NK-92 treated with Interleukin-12 subunit alpha and Interleukin-12 subunit beta, amount 100 ng/mL, for 24 hours (cell line): Measurements from ENCODE around the gene SF1.

Source experiments
- DNase-seq: peaks from one replicate; lab custom pipeline; 2025; lab: John Stamatoyannopoulos, UW

Gene SF1

GRCh38 chr11:64723117-64723906, 55.0 kb downstream of the SF1 start, which contains the start of gene NRXN2:
NRXN2 (minus strand) TSS chr11:64723197; CDS start chr11:64713699, 9,498 bp downstream.
- peak; percentile 81 for DNase-seq

DNA sequence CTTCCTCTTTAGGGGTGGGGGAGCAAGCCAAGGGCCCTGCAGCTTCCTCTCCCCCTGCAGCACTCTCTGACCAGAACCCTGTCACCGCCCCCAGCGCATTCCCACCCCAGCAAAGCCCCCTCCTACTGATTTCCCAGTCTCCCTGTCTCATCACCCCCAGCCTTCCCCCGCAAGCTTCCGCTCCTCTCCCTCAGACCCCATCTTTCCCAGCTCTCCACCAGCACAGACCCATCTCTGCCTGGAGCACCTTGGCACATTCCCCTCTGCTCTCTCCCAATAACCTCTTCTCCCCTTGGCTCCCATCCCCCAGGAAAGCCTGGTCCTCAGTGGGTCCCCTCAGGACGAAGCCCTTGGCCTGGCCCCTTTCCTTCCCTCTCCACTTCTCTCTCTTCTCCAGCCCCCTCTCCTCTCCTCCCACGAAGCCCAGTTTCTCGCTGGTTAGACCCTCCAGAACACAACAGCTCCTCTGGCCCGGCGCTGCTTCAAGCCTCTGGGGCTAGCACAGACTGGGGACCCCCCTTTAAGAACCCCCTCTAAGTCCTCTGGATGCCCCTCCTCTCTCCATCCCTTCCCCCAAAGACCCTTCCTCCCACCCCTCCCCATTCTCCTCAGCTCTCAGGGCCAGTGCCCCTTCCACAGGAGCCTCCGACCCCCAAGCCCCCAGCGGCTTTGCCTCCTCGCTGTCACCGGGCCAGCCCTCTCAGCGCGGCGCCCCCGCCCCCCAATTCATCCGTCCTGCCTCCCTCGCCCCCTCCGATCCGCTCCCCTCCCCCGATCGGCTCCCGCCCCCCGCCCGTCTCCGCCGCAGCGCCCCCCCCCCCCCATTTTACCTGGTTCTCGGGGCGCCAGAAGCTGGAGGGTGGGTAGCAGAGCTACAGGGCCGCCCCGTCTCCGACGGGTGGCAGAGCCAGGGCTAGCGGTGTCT, 55.9 kb downstream of the SF1 start:
- DNase-seq: no peak

DNA sequence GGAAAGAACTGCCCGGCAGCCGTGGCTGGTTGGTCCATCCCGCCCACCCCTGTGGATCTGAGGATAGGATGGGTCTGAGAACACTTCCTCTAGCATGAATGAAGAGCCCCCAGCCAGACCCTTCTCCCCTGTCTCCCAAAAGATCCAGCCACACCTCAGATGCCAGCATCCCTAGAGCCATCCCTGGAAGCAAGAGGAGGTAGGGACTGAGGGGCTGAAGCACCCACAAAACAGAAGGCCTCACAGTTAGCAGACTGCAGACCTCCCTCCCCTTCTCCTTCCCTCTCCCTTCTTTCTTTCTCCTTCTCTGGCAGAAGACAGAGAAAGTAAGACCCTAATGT, 57.0 kb downstream of the SF1 start:
- no peak for DNase-seq

DNA sequence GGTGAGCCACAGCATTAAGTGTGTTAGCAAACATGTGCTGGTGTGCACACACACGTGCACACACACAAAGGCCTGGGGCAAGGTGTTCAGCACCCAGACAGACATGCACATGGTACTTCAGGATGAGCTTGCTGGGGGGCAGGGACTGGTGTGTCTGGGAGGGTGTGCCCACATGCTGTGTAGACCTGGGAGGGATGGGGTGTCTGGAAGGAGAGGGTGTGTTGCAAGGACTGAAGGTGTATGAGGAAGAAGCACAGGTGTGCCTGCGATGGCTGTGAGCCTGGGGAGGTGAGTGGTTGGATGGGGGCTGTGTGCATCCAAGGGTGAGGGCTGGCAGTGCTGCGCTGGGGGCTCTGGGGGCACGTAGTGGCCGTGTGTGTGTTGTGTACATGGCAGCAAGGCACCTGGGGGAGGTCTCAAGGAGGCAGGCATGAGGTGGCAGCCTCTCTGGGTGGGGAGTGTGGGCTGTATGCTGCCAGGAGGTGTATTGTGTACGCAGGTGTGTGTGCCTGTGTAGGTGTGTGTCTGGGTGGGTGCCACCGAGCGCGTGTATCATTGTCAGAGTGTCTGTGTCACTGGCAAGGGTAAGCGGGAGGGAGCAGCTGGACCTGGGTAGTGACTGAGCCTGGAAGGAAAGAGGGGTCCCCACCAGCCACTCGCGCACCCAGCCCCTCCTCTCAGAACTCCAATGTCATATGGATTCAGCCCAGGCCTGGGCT, 57.5 kb downstream of the SF1 start:
- DNase-seq: no peak

DNA sequence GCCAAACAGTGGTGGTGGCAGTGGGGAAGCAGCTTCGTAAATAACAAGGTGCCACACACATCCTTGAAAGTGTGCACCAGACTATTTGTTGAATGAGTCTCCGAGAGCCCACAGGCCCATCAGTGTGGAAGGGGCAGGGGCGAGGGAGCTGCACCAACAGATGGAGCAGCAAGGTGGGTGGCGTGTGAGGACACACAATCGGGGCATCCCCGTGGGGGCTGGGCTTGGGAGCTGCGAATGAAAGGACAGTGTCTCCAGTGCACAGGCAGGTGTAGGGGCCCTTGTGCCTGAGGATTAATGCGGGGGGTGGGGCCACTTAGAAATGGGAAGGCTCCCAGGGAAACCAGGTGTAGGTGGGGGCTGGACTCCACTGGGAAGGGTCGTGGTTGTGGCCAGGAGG, 58.2 kb downstream of the SF1 start:
- DNase-seq: no peak

DNA sequence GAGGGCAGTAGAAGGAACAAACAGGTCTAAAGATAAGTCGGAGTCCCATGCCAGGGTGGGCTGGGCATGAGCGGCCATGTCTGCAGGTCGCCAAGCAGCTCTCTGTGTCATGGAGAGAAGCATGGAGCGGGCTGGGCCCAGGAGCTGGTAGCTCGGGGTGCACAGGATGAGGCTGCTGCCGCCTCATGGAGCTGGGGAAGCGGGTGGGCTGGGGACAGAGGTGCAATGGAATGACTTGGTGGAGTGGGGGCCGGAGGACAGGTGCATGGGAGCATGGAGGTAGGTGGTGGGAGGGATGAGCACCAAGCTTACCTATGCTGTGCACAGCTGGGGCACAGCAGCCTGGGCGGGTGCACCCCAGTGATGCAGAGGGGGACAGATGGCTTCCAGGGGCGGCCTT, 58.9 kb downstream of the SF1 start:
- DNase-seq: no peak

GRCh38 chr11:64718780-64719124, 59.6 kb downstream of the SF1 start:
- DNase-seq: no peak

- DNase-seq: no peak
Measured at GRCh38 chr11:64718084-64718779, 60.1 kb downstream of the SF1 start.

- DNase-seq: no peak
Measured at GRCh38 chr11:64717268-64717578, 61.1 kb downstream of the SF1 start.

DNA sequence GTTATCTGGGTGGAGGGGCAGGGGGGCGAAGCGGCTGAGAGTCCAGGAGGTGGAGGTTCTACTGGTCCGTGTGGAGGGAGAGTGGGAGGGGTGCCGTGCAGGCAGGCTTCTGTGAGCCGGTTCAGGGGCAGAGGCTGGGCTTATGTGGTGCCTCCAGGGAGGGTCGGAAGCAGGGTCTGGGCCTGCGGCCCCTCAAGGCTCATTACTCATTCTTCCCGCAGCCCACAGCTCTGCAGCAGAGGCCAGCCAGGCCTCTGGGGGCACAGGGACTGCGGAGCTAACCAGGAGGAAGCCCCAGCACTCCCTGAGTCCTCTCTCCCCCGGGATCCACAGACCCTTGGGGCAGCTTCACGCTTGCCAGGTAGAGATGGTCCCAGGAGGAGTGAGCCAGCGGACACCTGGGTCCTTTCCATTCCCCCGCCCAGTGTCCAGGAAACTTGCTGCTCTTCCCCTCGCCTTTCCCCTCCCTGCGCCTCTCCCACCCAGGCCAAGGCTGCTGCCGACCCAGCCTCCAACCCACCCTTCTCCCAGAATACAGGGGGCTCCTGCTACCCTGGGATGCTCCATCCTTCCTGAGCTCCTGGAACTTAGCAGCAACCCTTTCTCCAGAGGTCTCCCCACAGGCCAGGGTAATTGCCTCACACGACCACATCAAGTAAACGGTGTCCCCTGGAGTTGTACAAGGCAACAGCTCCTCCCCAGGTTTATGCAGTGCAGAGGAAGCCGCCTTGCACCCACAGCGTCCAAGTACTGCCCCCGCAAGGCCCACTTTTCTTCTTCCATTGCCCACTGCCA, 61.7 kb downstream of the SF1 start:
- DNase-seq: no peak

- DNase-seq: no peak
Measured at GRCh38 chr11:64715756-64716472, 62.4 kb downstream of the SF1 start.

- no peak for DNase-seq
Measured at GRCh38 chr11:64715110-64715509, 63.2 kb downstream of the SF1 start.

DNA sequence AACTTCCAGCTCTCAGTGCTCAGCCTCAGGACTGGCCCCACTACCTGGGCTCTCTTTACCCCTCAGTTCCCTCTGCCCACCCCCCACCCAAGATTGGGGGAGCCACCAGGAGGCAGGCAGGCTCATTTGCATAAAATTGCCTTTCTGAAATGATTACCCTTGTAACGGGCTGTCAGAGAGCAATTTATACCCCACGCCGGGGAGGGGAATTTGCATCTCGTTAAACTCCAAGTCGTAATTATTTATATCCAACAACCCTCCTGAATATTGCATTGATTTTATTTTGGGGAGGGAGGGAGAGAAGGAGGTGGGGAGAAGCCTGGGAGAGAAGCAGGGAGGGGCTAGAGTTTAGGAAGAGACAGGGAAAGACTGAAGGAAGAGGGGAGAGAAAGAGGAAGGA, 63.7 kb downstream of the SF1 start:
- DNase-seq: no peak
